ENCODE data around the gene MGLL.
"Not testable (repeated sequence)": the region's sequence is repeated elsewhere in the genome, so short reads cannot be mapped to it uniquely, and the experiment has no call there.

Gene MGLL

DNA sequence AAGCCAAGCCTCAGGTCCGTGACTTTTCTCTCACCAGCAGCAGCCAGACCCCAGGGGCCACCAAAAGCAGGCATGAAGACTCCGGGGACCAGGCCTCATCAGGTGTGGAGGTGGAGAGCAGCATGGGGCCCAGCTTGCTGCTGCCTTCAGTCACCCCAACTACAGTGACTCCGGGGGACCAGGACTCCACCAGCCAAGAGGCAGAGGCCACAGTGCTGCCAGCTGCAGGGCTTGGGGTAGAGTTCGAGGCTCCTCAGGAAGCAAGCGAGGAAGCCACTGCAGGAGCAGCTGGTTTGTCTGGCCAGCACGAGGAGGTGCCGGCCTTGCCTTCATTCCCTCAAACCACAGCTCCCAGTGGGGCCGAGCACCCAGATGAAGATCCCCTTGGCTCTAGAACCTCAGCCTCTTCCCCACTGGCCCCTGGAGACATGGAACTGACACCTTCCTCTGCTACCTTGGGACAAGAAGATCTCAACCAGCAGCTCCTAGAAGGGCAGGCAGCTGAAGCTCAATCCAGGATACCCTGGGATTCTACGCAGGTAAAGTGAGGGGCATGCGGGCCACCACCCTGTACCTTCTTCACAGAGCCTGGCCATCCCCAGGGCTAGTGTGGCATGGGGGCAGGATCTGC lies 161.6 kb downstream of the MGLL start:
- Histone ChIP-seq H3K9me3 (ENCODE audit: control insufficient read depth, low read length) (no peaks in the 10 kb centered on the region), H3K9ac (no peak overlapping the region), H3K79me2 (no peaks in the 10 kb centered on the region), H2AFZ (no peak overlapping the region), H3K36me3 (ENCODE audit: control insufficient read depth, insufficient read depth, low read length) (no peaks in the 10 kb centered on the region), H3K27me3 (ENCODE audit: control insufficient read depth, insufficient read depth, low read length) (no peaks in the 10 kb centered on the region), H3K4me3 (ENCODE audit: low read depth, low read length) (no peak overlapping the region), H3K27ac (no peak overlapping the region), H3K4me1 (peaks cover 2% of the 10 kb centered on the region), H3K4me2 (ENCODE audit: low read length) (no peak overlapping the region)
- TF ChIP-seq, protein P1, sequence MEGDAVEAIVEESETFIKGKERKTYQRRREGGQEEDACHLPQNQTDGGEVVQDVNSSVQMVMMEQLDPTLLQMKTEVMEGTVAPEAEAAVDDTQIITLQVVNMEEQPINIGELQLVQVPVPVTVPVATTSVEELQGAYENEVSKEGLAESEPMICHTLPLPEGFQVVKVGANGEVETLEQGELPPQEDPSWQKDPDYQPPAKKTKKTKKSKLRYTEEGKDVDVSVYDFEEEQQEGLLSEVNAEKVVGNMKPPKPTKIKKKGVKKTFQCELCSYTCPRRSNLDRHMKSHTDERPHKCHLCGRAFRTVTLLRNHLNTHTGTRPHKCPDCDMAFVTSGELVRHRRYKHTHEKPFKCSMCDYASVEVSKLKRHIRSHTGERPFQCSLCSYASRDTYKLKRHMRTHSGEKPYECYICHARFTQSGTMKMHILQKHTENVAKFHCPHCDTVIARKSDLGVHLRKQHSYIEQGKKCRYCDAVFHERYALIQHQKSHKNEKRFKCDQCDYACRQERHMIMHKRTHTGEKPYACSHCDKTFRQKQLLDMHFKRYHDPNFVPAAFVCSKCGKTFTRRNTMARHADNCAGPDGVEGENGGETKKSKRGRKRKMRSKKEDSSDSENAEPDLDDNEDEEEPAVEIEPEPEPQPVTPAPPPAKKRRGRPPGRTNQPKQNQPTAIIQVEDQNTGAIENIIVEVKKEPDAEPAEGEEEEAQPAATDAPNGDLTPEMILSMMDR (IDR thresholded peaks at IDR 0.05), result no peak

GRCh38 chr3:127658234-127658633 lies 164.1 kb downstream of the MGLL start:
- Histone ChIP-seq H3K9ac (no peak overlapping the region), H3K4me3 (ENCODE audit: low read depth, low read length) (no peak overlapping the region), H3K4me1 (peaks cover 6% of the 10 kb centered on the region), H3K27me3 (ENCODE audit: control insufficient read depth, insufficient read depth, low read length) (no peaks in the 10 kb centered on the region), H3K27ac (no peak overlapping the region), H3K36me3 (ENCODE audit: control insufficient read depth, insufficient read depth, low read length) (no peaks in the 10 kb centered on the region), H3K9me3 (ENCODE audit: control insufficient read depth, low read length) (no peaks in the 10 kb centered on the region), H2AFZ (no peak overlapping the region), H3K4me2 (ENCODE audit: low read length) (no peak overlapping the region), H3K79me2 (no peaks in the 10 kb centered on the region)
- TF ChIP-seq, protein P1 (IDR thresholded peaks at IDR 0.05), result no peak

DNA sequence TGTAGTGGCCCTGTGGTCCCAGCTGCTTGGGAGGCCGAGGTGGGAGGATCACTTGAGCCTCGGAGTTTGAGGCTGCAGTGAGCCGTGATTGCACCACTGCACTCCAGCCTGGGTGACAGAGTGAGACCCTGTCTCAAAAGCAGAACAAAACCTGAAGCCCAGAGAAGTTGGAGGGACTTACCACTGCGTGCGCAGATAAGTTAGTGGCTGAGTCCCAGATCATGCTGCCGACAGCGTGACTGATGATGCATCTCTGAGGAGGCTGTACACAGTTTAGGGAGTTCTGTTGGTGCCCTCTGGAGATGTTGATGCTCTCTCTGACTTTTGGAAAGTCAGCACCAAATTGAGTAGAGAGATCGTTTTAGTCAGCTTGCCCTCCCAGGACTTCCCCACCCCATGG lies 165.4 kb downstream of the MGLL start:
- Histone ChIP-seq H3K36me3 (ENCODE audit: control insufficient read depth, insufficient read depth, low read length) (no peaks in the 10 kb centered on the region), H3K27me3 (ENCODE audit: control insufficient read depth, insufficient read depth, low read length) (no peaks in the 10 kb centered on the region)
- TF ChIP-seq, protein P1 (IDR thresholded peaks at IDR 0.05), result no peak

GRCh38 chr3:127655641-127656040 lies 166.7 kb downstream of the MGLL start:
- TF ChIP-seq, protein P1 (IDR thresholded peaks at IDR 0.05), result no peak
- Histone ChIP-seq H3K4me2 (ENCODE audit: low read length) (no peak overlapping the region), H3K36me3 (ENCODE audit: control insufficient read depth, insufficient read depth, low read length) (no peaks in the 10 kb centered on the region), H3K9ac (no peak overlapping the region), H3K4me1 (peaks cover 6% of the 10 kb centered on the region), H3K79me2 (no peaks in the 10 kb centered on the region), H2AFZ (peak overlapping the region; percentile 39), H3K9me3 (ENCODE audit: control insufficient read depth, low read length) (no peaks in the 10 kb centered on the region), H3K27me3 (ENCODE audit: control insufficient read depth, insufficient read depth, low read length) (no peaks in the 10 kb centered on the region), H3K27ac (peak overlapping the region; percentile 24), H3K4me3 (ENCODE audit: low read depth, low read length) (no peak overlapping the region)

More for the DNA sequence above, 165.4 kb downstream of the MGLL start:
- H3K4me3 ChIP-seq (ENCODE audit: low read depth, low read length), result no peak overlapping the region
- no peak overlapping the region for H3K4me2 ChIP-seq (ENCODE audit: low read length)
- H3K4me1 ChIP-seq, result peaks cover 6% of the 10 kb centered on the region
- no peak overlapping the region for H3K27ac ChIP-seq
- no peak overlapping the region for H3K9ac ChIP-seq
- H3K9me3 ChIP-seq (ENCODE audit: control insufficient read depth, low read length), result no peaks in the 10 kb centered on the region
- H2AFZ ChIP-seq, result no peak overlapping the region
- H3K79me2 ChIP-seq, result no peaks in the 10 kb centered on the region

DNA sequence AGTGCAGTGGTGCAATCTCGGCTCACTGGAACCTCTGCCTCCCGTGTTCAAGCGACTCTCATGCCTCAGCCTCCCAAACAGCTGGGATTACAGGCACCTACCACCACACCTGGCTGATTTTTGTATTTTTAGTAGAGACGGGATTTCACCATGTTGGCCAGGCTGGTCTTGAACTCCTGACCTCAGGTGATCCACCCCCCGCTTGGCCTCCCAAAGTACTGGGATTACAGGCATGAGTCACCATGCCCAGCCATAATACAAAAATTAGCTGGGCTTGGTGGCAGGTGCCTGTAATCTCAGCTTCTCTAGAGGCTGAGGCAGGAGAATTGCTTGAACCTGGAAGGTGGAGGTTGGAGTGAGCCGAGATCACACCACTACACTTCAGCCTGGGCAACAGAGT lies 167.3 kb downstream of the MGLL start:
- not testable (repeated sequence) for H3K79me2 ChIP-seq; H3K27ac ChIP-seq; H3K9me3 ChIP-seq (ENCODE audit: control insufficient read depth, low read length); H3K4me1 ChIP-seq; H3K4me2 ChIP-seq (ENCODE audit: low read length); H2AFZ ChIP-seq; H3K4me3 ChIP-seq (ENCODE audit: low read depth, low read length); H3K9ac ChIP-seq; H3K27me3 ChIP-seq (ENCODE audit: control insufficient read depth, insufficient read depth, low read length); H3K36me3 ChIP-seq (ENCODE audit: control insufficient read depth, insufficient read depth, low read length)
